A549 treated with CpdA at 1 μM for 4 hours (cell line): ENCODE results near the gene PCSK6. TPM values are rescaled to one million over a fixed set of nuclear protein-coding genes. Genes with fewer than 3 reads are reported as not detected.

Experiments used
- total RNA-seq: library from RNA; stranded (reverse); fragments of 200-300 nt; extraction: Qiagen RNA extraction; gene quantifications from 5 replicates; pipeline ENCODE4 v1.2.3, GENCODE V29; 2022; ENCODE audit warnings: low read depth

The PCSK6 gene
- 11.2 to 12.4 TPM (median 11.4 TPM) in 5 replicates for total RNA-seq

GRCh38 chr15:101489599-101490407 lies at the start of gene PCSK6:
Gene PCSK6, minus strand, starts transcription at chr15:101489707. Its CDS starts 37 bp downstream, at chr15:101489670.

GRCh38 chr15:101294731-101295606 lies 194.5 kb downstream of the PCSK6 start, which contains the start of gene SNRPA1:
Gene SNRPA1, minus strand, starts transcription at chr15:101295248. Its CDS starts 70 bp downstream, at chr15:101295178.

GRCh38 chr15:101277038-101277822 lies 212.3 kb downstream of the PCSK6 start, which contains the start of gene SELENOS:
Gene SELENOS, minus strand, starts transcription at chr15:101277485. Its CDS starts 68 bp downstream, at chr15:101277417.

Other genes with a start within 250 kb of the PCSK6 start
- gene CHSY1, start 237.7 kb downstream of the PCSK6 start, total RNA-seq, result 20.9 to 29.4 TPM (median 25.1 TPM) in 5 replicates
- 143 to 153 TPM (median 144 TPM) in 5 replicates for gene SELENOS, start 212.2 kb downstream of the PCSK6 start, total RNA-seq
- gene SNRPA1, start 194.5 kb downstream of the PCSK6 start, total RNA-seq, result 109 to 130 TPM (median 111 TPM) in 5 replicates
- 28.9 to 33.4 TPM (median 31.8 TPM) in 5 replicates for gene TM2D3, start 162.7 kb upstream of the PCSK6 start, total RNA-seq
- gene TARS3, start 234.8 kb upstream of the PCSK6 start, total RNA-seq, result 6.2 to 10.4 TPM (median 7.2 TPM) in 5 replicates